OCI-LY1 (cell line): ENCODE data around the gene KDM5B.

Experiments
- H2AFZ ChIP-seq: fragments of 200-600 bp; sonication (generic), shearing (Covaris generic); 2 replicates; pipeline ENCODE4 v1.6.0; 2014; ENCODE audit warnings: antibody characterized with exemption, mild to moderate bottlenecking, low read length
- H3F3A ChIP-seq: fragments of 200-600 bp; sonication (generic), shearing (Covaris generic); 2 replicates; pipeline ENCODE4 v1.6.0; 2014; ENCODE audit warnings: mild to moderate bottlenecking, antibody characterized with exemption, low read length, moderate library complexity; ENCODE audit not compliant: insufficient read depth
- H3K27ac ChIP-seq: fragments of 200-600 bp; sonication (generic); 2 replicates; pipeline ENCODE4 v1.5.1; 2014; ENCODE audit warnings: low read length, mixed run types, mild to moderate bottlenecking, low read depth; ENCODE audit not compliant: poor library complexity, severe bottlenecking
- H3K27me3 ChIP-seq: fragments of 200-600 bp; sonication (generic); 2 replicates; pipeline ENCODE4 v1.6.0; 2014; ENCODE audit warnings: antibody characterized with exemption, mild to moderate bottlenecking, low read length, moderate library complexity; ENCODE audit not compliant: insufficient read depth
- H3K36me3 ChIP-seq: fragments of 200-600 bp; sonication (generic); 2 replicates; pipeline ENCODE4 v1.6.1; 2014; ENCODE audit warnings: mild to moderate bottlenecking, antibody characterized with exemption, low read length, moderate library complexity, mixed read lengths; ENCODE audit not compliant: insufficient read depth
- H3K4me1 ChIP-seq: fragments of 200-600 bp; sonication (generic); 2 replicates; pipeline ENCODE4 v1.5.1; 2014; ENCODE audit warnings: mild to moderate bottlenecking, low read length, moderate library complexity; ENCODE audit not compliant: insufficient read depth, severe bottlenecking
- H3K4me2 ChIP-seq: fragments of 200-600 bp; sonication (generic), shearing (Covaris generic); 2 replicates; pipeline ENCODE4 v1.6.1; 2014; ENCODE audit warnings: low read length
- H3K4me3 ChIP-seq: fragments of 200-600 bp; sonication (generic); 2 replicates; pipeline ENCODE4 v1.5.1; 2014; ENCODE audit warnings: low read length, low read depth, mild to moderate bottlenecking, mixed read lengths; ENCODE audit not compliant: poor library complexity, severe bottlenecking
- H3K79me2 ChIP-seq: fragments of 200-600 bp; shearing (Covaris generic); 2 replicates; pipeline ENCODE4 v1.6.1; 2016; ENCODE audit warnings: mixed run types, low read length, mixed read lengths; ENCODE audit not compliant: insufficient read depth
- H3K9ac ChIP-seq: fragments of 200-600 bp; sonication (generic), shearing (Covaris generic); 2 replicates; pipeline ENCODE4 v1.6.1; 2014; ENCODE audit warnings: mild to moderate bottlenecking, low read length, mixed read lengths
- H3K9me2 ChIP-seq: fragments of 200-600 bp; sonication (generic), shearing (Covaris generic); 2 replicates; pipeline ENCODE4 v1.6.1; 2014; ENCODE audit warnings: low read depth, mild to moderate bottlenecking, low read length, mixed read lengths
- H3K9me3 ChIP-seq: fragments of 200-600 bp; shearing (Covaris generic); 2 replicates; pipeline ENCODE4 v1.6.1; 2014; ENCODE audit warnings: low read length, mixed read lengths
- H4K20me1 ChIP-seq: fragments of 200-600 bp; sonication (generic), shearing (Covaris generic); 2 replicates; pipeline ENCODE4 v1.6.0; 2016; ENCODE audit warnings: mild to moderate bottlenecking, low read length; ENCODE audit not compliant: insufficient read depth
- CTCF ChIP-seq: fragments of 200-600 bp; sonication (generic), shearing (Covaris generic); IDR thresholded peaks from 2 replicates; pipeline ENCODE4 v1.5.1; 2017; ENCODE audit warnings: mild to moderate bottlenecking, antibody characterized with exemption, low read length, moderate library complexity, mixed read lengths
- EZH2 ChIP-seq: fragments of 200-600 bp; sonication (generic), shearing (Covaris generic); IDR thresholded peaks from 2 replicates; pipeline ENCODE4 v1.8.0; 2017; ENCODE audit warnings: borderline replicate concordance, mixed run types, mild to moderate bottlenecking, antibody characterized with exemption, low read length, moderate library complexity, mixed read lengths

KDM5B gene

GRCh38 chr1:202710070-202711045 lies 97.9 kb downstream of the KDM5B start, which contains the start of gene SYT2:
Gene SYT2, minus strand, starts transcription at chr1:202710454. Its CDS starts 104,682 bp downstream, at chr1:202605772.
- H3K27ac ChIP-seq, result no peak within 1 kb of the TSS
- H4K20me1 ChIP-seq, result no peaks in the 10 kb centered on the region
- H3F3A ChIP-seq, result no peaks in the 10 kb centered on the region
- no peak within 1 kb of the TSS for H3K9ac ChIP-seq
- no peaks in the 10 kb centered on the region for H3K9me2 ChIP-seq
- no peaks in the 10 kb centered on the region for H3K79me2 ChIP-seq
- no peak within 1 kb of the TSS for H3K4me3 ChIP-seq
- H2AFZ ChIP-seq, result no peak within 1 kb of the TSS
- H3K27me3 ChIP-seq, result peaks cover 15% of the 10 kb centered on the region; the same call in 1 of the 2 replicates
- no peaks in the 10 kb centered on the region for H3K9me3 ChIP-seq
- no peak for TF ChIP-seq CTCF
- no peaks in the 10 kb centered on the region for H3K4me1 ChIP-seq
- no peak within 1 kb of the TSS for H3K4me2 ChIP-seq
- no peaks in the 10 kb centered on the region for H3K36me3 ChIP-seq

GRCh38 chr1:202709276-202710041 lies 98.8 kb downstream of the KDM5B start:
- H3K27ac ChIP-seq, result no peak overlapping the region
- no peak overlapping the region for H3K4me3 ChIP-seq
- no peak overlapping the region for H3K4me2 ChIP-seq
- no peaks in the 10 kb centered on the region for H3K9me2 ChIP-seq
- H3F3A ChIP-seq, result no peaks in the 10 kb centered on the region
- H3K4me1 ChIP-seq, result no peaks in the 10 kb centered on the region
- H3K27me3 ChIP-seq, result peaks cover 15% of the 10 kb centered on the region; the same call in 1 of the 2 replicates
- H2AFZ ChIP-seq, result no peak overlapping the region
- no peaks in the 10 kb centered on the region for H3K79me2 ChIP-seq
- H4K20me1 ChIP-seq, result no peaks in the 10 kb centered on the region
- H3K9me3 ChIP-seq, result no peaks in the 10 kb centered on the region
- H3K9ac ChIP-seq, result no peak overlapping the region
- TF ChIP-seq EZH2, result no peak
- TF ChIP-seq CTCF, result no peak
- H3K36me3 ChIP-seq, result no peaks in the 10 kb centered on the region

- H3K27me3 ChIP-seq, result peaks cover 15% of the 10 kb centered on the region; the same call in 1 of the 2 replicates
These were observed 99.6 kb downstream of the KDM5B start for GRCh38 chr1:202708456-202709275.

More at GRCh38 chr1:202708456-202709275, 99.6 kb downstream of the KDM5B start:
- H3K9me3 ChIP-seq, result no peaks in the 10 kb centered on the region
- H2AFZ ChIP-seq, result no peak overlapping the region
- no peak for TF ChIP-seq EZH2
- TF ChIP-seq CTCF, result no peak
- H3F3A ChIP-seq, result no peaks in the 10 kb centered on the region
- H4K20me1 ChIP-seq, result no peaks in the 10 kb centered on the region
- no peak overlapping the region for H3K4me2 ChIP-seq
- no peaks in the 10 kb centered on the region for H3K4me1 ChIP-seq
- H3K36me3 ChIP-seq, result no peaks in the 10 kb centered on the region
- no peak overlapping the region for H3K9ac ChIP-seq
- H3K9me2 ChIP-seq, result no peaks in the 10 kb centered on the region
- no peak overlapping the region for H3K4me3 ChIP-seq
- no peaks in the 10 kb centered on the region for H3K79me2 ChIP-seq
- no peak overlapping the region for H3K27ac ChIP-seq
